Retinal pigment epithelial cell (primary cell): Measurements from ENCODE around the gene C2orf69.
A peak's percentile ranks its signal among the peaks of the same experiment; 100 is the strongest.

Experiments used
- DNase-seq: peaks from one replicate; pipeline ENCODE4 v3.0.0-alpha.2; 2010; ENCODE audit warnings: low read depth
- H3K4me3 ChIP-seq: 2 replicates; pipeline ENCODE4 v1.5.1; 2011; ENCODE audit warnings: mild to moderate bottlenecking, low read length, control low read depth, moderate library complexity
- CTCF ChIP-seq: conservative IDR thresholded peaks from 2 replicates; pipeline ENCODE4 v1.5.1; 2011; ENCODE audit warnings: low read depth, low read length, control low read depth, inconsistent platforms

The C2orf69 gene

GRCh38 chr2:199946836-199947235, 35.7 kb downstream of the C2orf69 start:
- TF ChIP-seq CTCF: no peak
- H3K4me3 ChIP-seq: no peak overlapping the region
- peak; percentile 39 for DNase-seq

DNA sequence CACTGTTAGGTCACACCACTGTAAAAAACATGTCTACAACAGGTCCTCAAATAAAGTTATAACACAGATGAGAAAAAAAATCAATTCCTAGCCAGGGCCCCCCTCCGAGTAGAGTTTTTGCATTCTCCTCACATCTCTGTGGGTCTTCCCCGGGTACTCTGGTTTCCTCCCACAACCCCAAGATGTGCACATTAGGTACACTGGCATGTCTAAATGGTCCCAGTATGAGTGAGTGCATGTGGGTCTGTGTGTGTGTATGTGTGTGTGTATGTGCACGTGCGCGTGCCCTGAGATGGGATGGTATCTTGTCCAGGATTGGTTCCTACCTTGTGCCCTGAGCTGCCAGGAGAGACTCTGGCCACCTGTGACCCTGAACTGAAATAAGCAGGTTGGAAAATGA, 39.3 kb downstream of the C2orf69 start:
- no peak for TF ChIP-seq CTCF
- H3K4me3 ChIP-seq: no peak overlapping the region
- no peak for DNase-seq

GRCh38 chr2:199951023-199951422, 39.9 kb downstream of the C2orf69 start:
- no peak for TF ChIP-seq CTCF
- DNase-seq: no peak
- no peak overlapping the region for H3K4me3 ChIP-seq

DNA sequence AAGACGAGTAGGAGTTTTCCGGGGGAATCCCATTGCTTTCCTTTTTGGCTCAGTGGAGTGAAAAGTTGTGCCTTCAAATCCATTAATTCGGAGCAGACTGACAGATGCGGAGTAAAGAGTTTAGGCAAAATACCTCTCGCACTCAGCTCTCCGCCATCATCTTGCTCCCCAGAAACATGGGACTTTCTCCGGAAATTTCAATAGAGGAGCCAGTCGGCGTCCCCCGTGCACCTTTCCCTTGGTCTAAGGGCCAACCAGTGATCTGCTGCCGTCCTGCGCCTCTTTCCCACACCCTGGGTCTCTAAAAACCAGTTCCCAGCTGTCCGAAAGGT, 43.9 kb downstream of the C2orf69 start:
- peak overlapping the region; percentile 91 for H3K4me3 ChIP-seq
- DNase-seq: no peak
- no peak for TF ChIP-seq CTCF

- peak; percentile 31 for TF ChIP-seq CTCF
- DNase-seq: peak; percentile 56
- H3K4me3 ChIP-seq: peak within 1 kb of the TSS; percentile 91
These were observed 44.4 kb downstream of the C2orf69 start, which contains the start of the genes MAIP1 and TYW5 for GRCh38 chr2:199955339-199956061. TSS of gene MAIP1 (plus strand) at chr2:199955582. CDS start at chr2:199955799, 217 bp downstream. TSS of gene TYW5 (minus strand) at chr2:199955491. CDS start at chr2:199955470, 21 bp downstream.

GRCh38 chr2:199956062-199956380, 44.9 kb downstream of the C2orf69 start:
- H3K4me3 ChIP-seq: peak overlapping the region; percentile 91
- no peak for DNase-seq
- TF ChIP-seq CTCF: no peak

DNA sequence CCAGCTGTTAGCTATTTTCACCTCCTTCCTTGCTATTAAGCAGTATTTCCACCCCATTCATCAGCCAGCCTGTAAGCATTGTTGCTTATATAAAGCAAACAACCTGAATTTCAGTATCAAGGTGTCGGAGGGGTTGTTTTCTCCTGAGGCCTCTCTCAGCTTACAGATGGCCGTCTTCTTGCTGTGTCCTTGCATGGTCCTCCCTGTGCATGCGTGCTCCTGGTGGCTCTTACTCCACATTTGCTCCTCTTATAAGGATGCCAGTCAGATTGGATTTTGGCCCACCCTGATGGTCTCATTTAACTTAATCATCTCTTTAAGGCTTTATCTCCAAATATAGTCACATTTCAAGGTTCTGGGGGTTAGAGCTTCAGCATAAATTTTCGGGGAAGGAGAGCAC, 46.9 kb downstream of the C2orf69 start:
- no peak for DNase-seq
- no peak for TF ChIP-seq CTCF
- H3K4me3 ChIP-seq: no peak overlapping the region
